ENCODE measurements around the gene GJA1.
"Not testable (repeated sequence)": the region's sequence is repeated elsewhere in the genome, so short reads cannot be mapped to it uniquely, and the experiment has no call there.

Gene GJA1

DNA sequence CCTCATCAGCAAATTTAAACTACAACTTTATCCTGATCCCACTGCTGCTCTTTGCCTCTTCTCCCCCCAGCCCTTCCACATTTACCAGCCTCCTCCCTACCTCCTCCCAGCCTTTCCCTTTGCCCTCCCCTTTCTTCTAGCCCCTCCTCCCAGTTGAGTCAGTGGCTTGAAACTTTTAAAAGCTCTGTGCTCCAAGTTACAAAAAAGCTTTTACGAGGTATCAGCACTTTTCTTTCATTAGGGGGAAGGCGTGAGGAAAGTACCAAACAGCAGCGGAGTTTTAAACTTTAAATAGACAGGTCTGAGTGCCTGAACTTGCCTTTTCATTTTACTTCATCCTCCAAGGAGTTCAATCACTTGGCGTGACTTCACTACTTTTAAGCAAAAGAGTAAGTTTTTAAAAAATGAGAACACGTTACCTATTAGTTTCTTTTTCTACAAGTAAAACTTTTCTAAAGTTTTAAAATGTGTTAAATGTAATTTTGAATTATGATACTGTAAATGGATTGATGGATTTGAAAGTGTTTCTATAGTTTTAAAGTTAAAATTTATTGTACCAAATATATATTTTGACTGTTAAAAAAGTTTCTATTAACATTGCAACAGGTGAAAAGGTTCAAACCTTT, at the start of gene GJA1:
Gene GJA1, plus strand, starts transcription at position 203 of the 626 bp plus-strand sequence. CDS start 11,202 bp downstream, outside the sequence.
- DNase-seq = no peak

DNA sequence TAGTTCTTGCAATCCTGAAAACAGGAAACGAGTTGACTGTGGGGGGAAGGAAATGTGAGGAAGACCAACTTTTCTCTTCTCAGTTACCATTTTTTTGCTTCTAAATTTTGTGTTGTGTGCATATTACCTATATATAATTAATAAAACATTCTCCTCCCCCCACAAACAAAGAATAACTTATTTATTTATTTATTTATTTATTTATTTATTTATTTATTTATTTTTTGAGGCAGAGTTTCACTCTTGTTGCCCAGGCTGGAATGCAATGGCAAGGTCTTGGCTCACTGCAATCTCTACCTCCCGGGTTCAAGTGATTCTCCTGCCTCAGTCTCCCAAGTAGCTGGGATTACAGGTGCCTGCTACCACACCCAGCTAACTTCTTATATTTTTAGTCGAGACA, 48.9 kb upstream of the GJA1 start:
- not testable (repeated sequence) for DNase-seq

DNA sequence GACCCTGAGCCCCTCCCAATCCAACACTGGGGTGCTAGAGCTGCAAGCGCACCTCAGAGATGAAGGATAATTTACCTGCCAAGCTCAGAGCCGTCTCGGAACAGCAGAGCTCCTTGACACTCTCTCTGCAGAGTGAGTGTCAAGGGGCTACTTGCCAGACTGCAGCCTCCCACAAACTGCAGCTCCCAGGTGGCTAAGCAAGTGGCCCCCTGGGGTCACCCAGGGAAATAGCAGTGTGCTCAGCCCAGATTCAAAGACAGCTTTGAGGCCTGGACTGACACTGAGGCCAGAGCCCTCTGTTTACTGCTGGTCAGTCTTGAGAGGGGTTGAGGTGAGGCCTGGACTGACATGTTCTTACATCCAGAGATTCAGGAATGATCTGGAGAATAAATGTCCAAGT, 46.0 kb upstream of the GJA1 start:
- DNase-seq = no peak

DNA sequence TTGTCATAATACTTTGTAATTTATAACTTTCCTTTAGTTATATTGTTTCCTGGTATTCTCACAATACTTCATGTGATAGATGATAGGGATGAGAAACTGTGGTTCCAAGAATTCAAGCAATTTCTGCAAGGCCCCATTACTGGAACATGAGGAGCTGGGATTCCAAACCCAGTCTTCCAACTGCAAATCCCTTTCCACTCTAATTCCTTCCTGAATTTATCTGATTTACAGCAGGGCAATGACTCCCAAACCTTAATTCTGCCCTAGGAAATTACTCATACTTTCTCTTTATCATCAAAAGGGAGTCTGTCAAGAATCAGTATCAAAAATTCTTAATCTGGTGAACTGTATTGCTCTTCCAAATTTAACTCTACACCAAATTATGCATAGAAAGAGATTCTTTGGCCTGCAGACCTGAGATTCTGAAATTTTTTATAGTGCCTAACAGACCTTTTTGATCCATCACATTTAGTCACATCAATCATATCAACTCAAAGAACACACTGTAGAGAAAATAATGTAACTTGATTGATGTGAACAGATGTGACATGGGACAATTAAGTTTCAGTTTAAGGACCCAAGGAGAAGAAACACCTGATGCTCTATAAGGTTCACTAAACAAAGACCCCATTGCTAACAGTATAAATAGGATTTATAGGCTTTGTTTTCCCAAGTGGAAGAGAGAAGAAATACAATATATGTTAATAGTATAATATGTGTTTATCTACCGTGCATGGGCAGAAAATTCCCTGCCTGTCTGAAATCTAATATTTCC, 41.5 kb upstream of the GJA1 start:
- DNase-seq = no peak

GRCh38 chr6:121395736-121396135, 39.7 kb upstream of the GJA1 start:
- DNase-seq = no peak

GRCh38 chr6:121397188-121397587, 38.3 kb upstream of the GJA1 start:
- DNase-seq = not testable (repeated sequence)

GRCh38 chr6:121398127-121398526, 37.3 kb upstream of the GJA1 start:
- no peak for DNase-seq

DNA sequence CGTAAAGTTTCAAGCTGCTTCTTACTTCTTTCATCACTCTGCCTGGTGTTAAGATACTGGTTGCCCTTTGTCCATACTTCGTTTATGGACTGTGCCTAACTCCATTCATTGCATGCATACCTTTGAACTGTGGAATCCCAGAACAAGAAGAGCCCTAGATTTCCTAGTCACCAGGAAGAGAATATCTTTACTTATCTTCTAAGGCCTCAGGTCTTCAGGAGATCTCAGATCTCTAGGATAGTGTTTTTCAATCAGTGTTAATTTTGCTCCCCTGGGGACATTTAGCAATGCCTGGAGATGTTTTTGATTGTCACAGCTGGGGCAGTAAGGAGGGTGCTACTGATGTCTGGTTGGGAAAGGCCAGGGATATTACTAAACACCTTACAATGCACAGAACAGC, 35.5 kb upstream of the GJA1 start:
- DNase-seq = no peak

DNA sequence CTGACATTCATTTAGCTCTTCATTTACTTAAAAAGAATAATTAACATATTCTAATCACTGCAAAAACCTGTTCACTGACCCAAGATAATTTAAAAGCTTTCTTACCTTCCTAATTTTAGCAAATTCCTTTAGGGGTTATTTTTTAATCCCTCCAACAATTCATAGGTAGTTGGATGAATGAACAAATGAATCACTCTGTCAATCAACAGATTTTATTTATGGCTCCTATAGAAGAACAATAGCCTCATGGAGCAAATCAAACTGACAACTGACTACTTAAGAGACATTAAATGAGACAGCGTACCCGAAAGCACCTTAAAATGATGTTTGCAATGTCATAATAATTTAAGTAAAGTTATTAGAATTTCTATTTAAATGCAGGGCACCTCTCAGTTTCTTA, 31.5 kb upstream of the GJA1 start:
- no peak for DNase-seq

DNA sequence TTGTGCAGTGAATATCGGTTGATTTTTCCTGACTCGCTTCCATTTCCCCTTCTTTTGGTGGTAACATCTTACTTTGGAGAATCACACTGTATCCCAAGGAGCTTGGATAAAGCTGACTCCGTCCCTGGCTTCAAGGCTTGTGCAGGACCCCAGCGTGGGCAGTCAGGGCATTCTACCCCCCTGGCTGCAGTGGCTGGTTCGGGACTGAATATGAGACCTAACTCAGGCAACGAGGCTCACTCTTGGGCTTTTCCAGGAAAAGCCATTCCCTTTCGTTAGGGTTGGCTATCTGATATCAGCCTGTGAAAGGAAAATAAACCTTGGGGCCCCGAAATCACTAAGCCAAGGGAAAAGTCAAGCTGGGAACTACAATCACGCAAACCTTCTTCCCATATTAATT, 30.1 kb upstream of the GJA1 start:
- no peak for DNase-seq

DNA sequence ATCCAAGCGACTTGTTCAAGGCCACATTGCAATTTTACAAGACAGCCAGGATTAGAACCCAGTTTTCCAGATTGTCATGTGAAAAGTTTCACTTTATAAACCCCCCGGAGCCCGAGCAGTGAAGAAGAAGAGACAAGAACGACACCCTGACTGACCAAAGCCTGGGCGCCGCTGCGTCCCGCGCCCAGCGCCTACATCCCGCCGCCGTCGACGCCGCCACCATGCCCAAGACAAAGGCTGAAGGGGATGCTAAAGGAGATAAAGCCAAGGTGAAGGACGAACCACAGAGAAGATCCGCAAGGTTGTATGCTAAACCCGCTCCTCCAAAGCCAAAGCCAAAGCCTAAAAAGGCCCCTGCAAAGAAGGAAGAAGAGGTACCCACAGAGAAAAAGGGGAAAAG, 27.1 kb upstream of the GJA1 start:
- DNase-seq = no peak

DNA sequence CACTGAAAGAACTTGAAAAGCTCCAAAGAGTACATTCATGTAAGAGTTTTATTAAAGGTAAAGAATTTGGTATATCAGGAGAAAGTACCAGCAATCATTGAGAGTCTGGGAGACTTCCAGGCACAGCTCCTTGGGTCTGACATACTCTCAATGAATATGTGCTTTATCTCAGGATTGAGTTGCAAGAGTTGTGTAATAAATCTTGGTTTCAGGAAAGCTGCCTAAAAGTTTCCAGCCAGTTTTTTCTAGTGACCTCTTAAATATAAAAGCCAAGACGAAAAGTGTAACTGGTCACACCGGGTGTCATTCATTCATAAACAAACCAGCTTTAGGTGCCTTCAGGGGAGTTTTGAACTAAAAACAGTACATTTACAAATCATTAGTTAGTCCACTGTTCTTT, 21.6 kb upstream of the GJA1 start:
- DNase-seq = no peak

GRCh38 chr6:121418346-121418745, 17.1 kb upstream of the GJA1 start:
- DNase-seq = no peak

DNA sequence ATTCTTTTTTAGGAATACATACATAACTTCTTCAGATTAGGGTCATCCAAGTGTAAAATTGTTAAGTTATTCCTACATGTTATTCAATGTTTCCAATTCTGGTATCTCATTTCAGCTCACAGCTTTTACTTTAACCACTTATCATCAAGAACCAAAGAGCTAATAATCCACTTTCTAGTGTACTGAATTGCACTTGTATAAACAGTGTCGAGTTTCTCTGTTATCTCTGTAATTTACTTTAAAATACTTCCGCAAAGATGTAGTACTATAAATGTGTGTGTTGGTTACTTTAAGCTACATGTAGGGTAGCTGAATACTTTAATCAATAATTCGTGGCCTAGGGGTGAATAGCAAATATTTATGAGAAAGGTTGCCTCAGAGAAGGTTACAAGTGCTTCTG, 8.8 kb upstream of the GJA1 start:
- no peak for DNase-seq

DNA sequence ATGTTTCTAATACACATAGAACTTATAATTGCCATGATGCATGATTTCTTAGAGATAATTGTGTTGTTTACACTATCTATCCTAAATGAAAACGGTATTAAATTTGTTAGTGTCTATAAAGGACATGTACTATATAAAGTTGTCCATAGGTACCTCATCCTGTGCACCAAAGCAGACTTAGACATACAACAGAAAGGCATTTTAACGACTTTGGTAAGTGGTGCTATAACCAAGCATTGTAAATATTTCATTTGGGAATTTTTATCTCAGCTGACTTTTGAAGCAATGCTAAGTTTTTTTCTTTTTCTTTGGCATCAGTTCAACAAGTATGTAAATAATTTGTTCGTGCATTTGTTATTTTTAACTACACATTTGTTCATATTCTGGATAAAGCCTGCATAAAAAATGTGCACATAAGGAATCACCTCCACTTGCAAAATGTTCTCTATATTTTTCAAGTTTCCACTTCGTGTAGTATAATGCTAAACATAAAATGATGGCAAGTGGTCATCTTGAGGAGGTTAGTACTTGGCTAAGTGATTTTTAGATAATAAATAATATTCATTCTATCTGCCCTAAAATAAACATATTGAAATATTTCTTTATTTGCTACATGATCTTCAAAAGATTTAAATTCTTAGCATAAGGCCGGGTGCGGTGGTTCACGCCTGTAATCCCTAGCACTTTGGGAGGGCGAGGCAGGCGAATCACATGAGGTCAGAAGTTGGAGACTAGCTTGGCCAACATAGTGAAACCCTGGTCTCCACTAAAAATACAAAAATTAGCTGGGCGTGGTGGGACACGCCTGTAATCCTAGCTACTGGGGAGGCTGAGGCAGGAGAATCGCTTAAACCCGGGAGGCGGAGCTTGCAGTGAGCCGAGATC, 6.3 kb upstream of the GJA1 start:
- no peak for DNase-seq

- DNase-seq = no peak
These were observed 4.7 kb upstream of the GJA1 start for GRCh38 chr6:121430514-121431460.

- DNase-seq = not testable (repeated sequence)
These were observed 3.7 kb upstream of the GJA1 start for GRCh38 chr6:121431776-121432175.

DNA sequence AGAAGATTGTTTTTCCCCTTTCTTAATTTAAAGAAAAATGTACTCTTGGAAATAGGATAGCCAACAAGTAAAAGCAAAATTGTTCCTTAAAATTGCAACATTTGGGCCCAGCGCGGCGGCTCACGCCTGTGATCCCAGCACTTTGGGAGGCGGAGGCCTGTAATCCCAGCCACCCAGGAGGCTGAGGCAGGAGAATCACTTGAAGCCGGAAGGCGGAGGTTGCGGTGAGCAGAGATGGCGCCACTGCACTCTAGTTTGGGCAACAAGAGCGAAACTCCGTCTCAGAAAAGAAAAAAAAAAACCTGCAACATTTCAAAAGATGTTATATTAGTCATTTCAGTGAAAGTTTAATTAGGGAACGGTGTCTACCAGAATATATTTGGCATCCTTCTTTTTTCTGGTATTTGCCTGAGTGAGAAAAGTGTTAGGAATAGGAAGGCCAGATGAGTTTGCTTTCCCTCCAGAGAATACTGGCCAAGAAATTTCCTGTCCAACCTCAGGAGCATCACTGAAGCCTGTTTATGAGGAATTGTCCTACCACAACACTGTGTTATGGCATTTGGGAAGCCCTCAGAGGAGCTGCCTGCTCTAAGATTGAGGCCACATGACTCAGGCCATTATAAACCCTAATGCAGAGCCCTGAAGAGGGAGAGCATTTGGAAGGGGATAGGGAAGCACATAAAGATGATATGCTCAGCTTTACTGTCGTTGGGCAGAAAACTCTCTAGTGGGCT, 1.2 kb upstream of the GJA1 start:
- DNase-seq = no peak

GRCh38 chr6:121436274-121436857, 920 bp downstream of the GJA1 start:
- DNase-seq = no peak

GRCh38 chr6:121436960-121437850, 1.8 kb downstream of the GJA1 start:
- no peak for DNase-seq
